ENCODE measurements around the gene TOLLIP. TPM values are rescaled to one million over a fixed set of nuclear protein-coding genes. Genes with fewer than 3 reads are reported as not detected.

The TOLLIP gene
- total RNA-seq, 1 experiment from 2014 or later: 32.3 TPM

GRCh38 chr11:1235306-1235900 is 74.0 kb downstream of the TOLLIP start:
- Histone ChIP-seq H3K23me2 (ENCODE audit: insufficient read length, low read depth, low read length, poor library complexity, severe bottlenecking) (no peaks in the 10 kb centered on the region), H2AFZ (ENCODE audit: low read length) (no peak overlapping the region), H3K27me3 (ENCODE audit: insufficient read depth, low read length) (no peaks in the 10 kb centered on the region), H2BK20ac (ENCODE audit: low read depth, low read length, poor library complexity, severe bottlenecking) (no peak overlapping the region), H3K14ac (ENCODE audit: insufficient read depth, low read length) (no peak overlapping the region; the same call in 1 of the 2 replicates), H3K4ac (ENCODE audit: low read depth, low read length) (no peak overlapping the region), H2BK5ac (ENCODE audit: insufficient read length, low read length) (no peak overlapping the region), H3K18ac (ENCODE audit: insufficient read length, low read depth, low read length) (no peak overlapping the region), H2BK120ac (ENCODE audit: low read depth, low read length, poor library complexity, severe bottlenecking) (no peak overlapping the region), H3K4me1 (ENCODE audit: insufficient read depth, low read length) (no peaks in the 10 kb centered on the region), H3K9me3 (ENCODE audit: control insufficient read depth, low read depth, low read length) (no peaks in the 10 kb centered on the region), H2BK15ac (ENCODE audit: low read depth, low read length) (no peak overlapping the region), H2AK5ac (ENCODE audit: insufficient read length, low read length) (no peak overlapping the region), H4K20me1 (ENCODE audit: control insufficient read depth, insufficient read depth, insufficient read length) (no peaks in the 10 kb centered on the region), H4K5ac (ENCODE audit: insufficient read length, low read depth, low read length) (no peak overlapping the region), H3K56ac (ENCODE audit: insufficient read length, low read depth, low read length) (no peak overlapping the region), H4K8ac (replicated peaks; ENCODE audit: insufficient read length, low read depth, low read length) (no peak overlapping the region), H3K4me2 (ENCODE audit: insufficient read depth, insufficient read length, low read length) (no peak overlapping the region), H2BK12ac (ENCODE audit: insufficient read length, low read depth, low read length) (no peak overlapping the region), H3K79me2 (ENCODE audit: insufficient read depth, low read length) (no peaks in the 10 kb centered on the region), H3K9ac (ENCODE audit: extremely low read depth, insufficient read length, low read length) (no peak overlapping the region), H4K91ac (ENCODE audit: insufficient read length, low read depth, low read length) (no peak overlapping the region), H3K23ac (ENCODE audit: insufficient read length, low read depth, low read length) (no peak overlapping the region), H3K79me1 (ENCODE audit: insufficient read depth, low read depth, low read length, poor library complexity, severe bottlenecking) (no peaks in the 10 kb centered on the region), H3T11ph (ENCODE audit: low read length) (no peak overlapping the region), H3K27ac (ENCODE audit: insufficient read length, low read depth, low read length) (no peak overlapping the region)
- no peaks in the 10 kb centered on the region for H3K4me1 Mint-ChIP-seq
- no peaks in the 10 kb centered on the region for H3K9me3 Mint-ChIP-seq
- TF ChIP-seq CTCF (conservative IDR thresholded peaks at IDR 0.05): no peak
- H3K27ac Mint-ChIP-seq: no peak overlapping the region
- H3K4me3 Mint-ChIP-seq: no peak overlapping the region
- peak; percentile 24 for DNase-seq
- peaks cover under 1% of the 10 kb centered on the region; the same call in 1 of the 2 replicates for H3K27me3 Mint-ChIP-seq (ENCODE audit: low read depth)
- H3K36me3 Mint-ChIP-seq (ENCODE audit: insufficient read depth in 1 of 3, low read depth in 3 of 3): no peaks in the 10 kb centered on the region
- no CpG with 5 or more reads among the region's 23 CpGs for WGBS (ENCODE audit: extremely low coverage, insufficient read length, low lambda C conversion rate)

Data from H9 (cell line).